SKM-1 treated with dmso at 0.1 percent for 144 hours (cell line): Measurements from ENCODE around the gene QKI.

Source experiments
- DNase-seq: peaks from one replicate; lab custom pipeline; 2025; ENCODE audit not compliant: unreplicated experiment; lab: John Stamatoyannopoulos, UW

Gene QKI

DNA sequence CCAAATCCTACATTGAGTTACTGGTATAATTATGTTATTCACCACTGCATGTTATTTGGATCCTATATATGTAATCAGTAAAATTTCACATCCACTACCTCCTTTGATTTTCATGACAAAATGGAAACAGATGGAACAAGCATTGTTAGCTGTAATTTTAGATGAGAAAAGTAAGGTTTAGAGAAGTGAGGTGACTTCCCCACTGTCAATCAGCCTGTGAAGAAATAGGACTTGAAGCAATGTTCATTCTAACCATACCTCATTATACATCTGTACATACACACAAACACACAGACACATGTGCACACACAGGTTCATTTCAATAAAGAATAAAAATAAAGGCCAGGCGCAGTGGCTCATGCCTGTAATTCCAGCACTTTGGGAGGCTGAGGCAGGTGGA lies 23.7 kb upstream of the QKI start:
- peak; percentile 31 for DNase-seq

DNA sequence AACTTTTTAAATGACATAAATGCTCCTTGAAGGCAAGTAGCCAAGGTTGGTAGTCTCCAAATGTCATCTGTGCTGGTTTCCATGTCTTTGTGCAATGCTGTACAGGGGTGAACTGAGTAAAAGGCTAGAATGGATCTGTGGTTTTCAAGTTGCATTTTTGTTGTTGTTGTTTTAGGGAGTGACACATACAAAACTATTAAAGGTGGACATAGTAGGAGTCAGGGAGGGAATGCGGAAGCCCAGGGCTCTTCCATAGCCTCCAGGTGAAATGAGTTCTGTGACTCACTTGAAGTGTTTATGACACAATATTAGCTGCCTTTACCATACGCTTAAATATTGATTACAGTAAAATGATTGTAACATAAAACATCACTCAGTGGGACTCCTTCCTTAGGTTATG lies 22.5 kb upstream of the QKI start:
- DNase-seq: no peak

DNA sequence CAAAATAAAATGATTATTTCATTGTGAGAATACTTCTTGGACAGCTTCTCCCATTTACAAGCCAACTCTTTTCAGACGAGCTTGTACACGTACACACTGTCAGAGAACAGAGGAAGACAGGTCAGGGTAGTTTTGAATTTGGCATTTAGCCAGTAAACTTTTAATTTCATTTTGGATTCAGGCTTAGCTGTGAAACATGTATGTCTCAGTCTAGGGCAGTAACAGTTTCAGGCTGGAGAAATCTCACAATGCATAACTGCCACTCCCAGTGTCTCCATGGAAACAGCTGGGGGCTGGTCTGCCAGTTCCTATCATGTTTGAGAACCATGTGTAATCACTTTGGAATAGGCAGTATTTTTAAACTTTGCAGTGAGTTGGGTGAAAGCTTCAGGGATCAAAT lies 22.0 kb upstream of the QKI start:
- DNase-seq: no peak

DNA sequence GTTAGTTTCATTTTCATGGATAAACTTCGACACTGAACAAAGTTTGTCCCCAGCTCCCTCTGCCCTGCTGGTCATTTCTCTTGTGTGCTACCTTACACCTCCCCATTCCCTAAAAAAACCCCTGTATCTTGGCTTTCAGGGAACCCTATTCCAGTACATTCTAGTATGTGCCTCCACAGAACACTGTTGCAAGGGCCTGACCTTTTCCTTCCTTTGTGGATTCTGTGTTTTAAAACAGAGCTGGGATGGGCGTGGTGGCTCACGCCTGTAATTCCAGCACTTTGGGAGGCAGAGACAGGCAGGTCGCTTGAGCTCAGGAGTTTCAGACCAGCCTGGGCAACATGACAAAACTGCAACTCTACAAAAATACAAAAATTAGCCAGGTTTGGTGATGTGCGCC lies 20.6 kb upstream of the QKI start:
- DNase-seq: no peak

DNA sequence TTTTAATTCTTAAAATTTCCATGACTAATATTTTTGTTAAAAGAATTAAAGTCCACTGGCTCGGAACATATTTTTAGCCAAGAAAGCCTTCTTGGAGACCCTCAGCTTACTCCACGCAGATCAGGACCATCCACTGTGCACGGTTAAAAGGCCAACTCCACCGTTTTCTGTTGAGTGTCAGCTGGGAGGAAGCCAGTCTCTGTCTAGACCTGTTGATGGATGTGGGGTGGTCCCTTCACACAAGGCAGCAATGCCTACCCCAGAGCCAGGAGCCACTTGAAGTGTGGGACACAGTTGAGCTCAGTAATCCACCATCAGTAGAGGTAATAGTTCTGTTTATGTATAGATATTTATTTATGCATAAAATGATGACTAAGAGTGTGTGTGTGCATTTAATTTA lies 19.9 kb upstream of the QKI start:
- DNase-seq: no peak

DNA sequence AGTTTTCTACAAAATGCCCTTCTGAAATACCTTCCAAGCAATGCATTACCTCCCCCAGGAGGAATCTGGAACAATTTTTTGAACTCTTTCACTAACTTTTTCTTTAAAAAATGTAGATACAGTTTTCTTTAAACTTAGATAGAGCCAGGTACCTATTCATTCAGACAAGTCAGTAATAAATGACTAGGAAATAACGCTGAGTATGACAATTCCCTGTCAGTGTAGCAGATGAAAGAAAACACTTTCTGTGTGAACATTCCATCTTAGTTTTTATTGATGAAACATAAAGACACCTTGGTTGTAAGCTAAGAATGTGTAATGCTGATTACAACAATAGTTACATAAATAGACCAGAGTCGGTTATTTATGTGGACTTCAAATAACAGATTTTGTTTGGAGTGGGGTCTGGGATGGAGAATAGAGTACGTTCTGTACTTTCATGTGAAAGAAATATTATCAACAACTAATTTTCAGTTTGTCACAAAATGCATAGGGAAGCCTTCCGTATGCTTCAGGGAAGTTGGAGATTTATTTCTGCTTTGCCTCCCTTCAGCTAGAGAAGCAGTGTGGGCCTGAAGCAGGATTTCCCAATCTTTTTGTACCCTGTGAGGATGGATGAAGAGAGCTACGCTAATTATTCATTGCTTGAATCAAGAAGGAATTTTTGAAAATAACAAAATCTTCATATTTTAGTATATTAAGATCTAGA lies 19.2 kb upstream of the QKI start:
- no peak for DNase-seq

DNA sequence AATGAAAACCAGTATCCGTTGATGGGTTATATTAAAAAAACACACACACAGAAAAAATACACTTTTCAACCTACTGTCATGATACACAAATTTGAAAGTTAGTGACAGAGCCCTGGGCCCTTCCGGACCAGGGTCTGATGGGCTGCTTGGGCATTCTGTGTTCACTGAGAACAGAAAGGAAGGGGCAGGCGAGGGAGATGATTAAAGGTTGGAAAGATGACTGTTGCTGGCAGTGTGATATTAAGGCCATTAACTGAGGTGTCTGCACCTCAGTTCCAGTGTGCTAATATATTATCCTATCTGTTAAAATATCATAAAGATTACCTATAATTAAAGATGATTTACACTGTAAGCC lies 18.7 kb upstream of the QKI start:
- DNase-seq: no peak

DNA sequence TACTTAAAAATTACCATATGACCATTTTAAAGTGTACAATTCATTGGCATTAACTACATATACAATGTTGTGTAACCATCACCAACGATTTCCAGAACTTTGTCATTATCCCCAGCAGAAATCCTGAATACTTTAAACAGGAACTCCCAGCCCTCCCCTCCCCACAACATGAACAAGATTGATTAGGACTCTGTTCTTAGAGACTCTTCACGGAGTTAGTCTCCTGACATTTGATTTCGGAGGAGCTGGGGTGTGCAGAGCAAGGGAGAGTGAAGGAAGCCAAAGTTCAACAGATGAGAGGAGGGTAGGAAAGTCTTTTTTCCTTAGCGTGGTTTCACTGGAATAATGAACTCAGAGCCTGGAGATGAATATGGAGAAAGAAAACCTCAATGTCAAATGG lies 17.2 kb upstream of the QKI start:
- DNase-seq: no peak

DNA sequence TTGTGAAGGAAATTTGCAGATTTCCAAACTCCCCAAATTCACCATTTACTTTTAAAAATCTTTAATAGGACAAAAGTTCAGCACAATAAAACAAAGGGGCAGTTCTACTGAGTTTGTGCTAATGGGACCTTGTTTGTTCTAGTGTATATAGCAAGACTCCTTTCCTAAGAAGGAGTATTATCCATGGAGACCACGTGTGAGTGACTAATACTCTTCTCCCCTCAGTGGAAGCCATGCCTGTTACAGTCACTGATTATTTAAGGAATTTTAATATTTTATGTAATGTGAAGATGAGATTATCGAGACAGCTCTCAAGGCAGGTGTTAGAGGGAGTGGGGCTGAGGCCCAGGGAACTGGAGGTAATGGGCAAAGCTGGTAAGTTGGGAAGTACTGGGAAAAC lies 16.4 kb upstream of the QKI start:
- DNase-seq: no peak

DNA sequence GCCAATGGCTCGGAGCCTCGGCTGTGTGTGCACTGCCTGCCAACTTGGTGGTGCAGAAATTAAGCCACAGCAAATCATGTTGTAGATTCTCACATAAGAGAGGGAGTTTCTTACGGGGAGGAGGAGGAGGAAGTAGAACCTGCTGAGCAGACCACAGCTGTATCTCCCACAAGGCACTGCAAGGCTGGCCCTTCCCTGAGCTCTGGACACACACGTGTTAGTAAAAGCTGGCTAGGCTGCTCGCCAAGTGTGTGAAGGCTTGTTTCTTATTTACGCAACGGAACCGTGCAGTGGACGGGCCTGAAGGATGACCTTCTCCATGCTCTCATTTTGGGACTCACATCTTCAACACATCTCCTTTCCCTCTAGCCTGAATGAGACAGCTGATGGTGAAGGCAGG lies 15.7 kb upstream of the QKI start:
- peak; percentile 78 for DNase-seq

DNA sequence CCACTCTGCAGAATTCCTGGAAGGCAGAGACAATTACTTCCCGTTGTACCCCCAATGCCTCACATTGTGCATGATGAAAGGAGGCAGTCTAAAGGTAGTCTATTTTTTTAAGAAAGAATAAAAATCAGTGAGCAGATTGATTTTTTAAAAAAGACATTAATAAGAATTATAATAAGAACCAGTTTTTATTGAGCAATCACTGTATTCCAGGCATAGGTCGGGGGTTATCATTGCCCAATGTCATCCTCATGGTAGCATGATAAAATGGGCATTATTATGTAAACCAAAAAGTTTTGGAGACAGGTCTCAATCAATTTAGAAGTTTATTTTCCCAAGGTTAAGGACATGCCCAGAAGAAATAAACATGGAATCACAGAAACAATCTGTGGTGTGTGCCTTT lies 14.0 kb upstream of the QKI start:
- DNase-seq: no peak

DNA sequence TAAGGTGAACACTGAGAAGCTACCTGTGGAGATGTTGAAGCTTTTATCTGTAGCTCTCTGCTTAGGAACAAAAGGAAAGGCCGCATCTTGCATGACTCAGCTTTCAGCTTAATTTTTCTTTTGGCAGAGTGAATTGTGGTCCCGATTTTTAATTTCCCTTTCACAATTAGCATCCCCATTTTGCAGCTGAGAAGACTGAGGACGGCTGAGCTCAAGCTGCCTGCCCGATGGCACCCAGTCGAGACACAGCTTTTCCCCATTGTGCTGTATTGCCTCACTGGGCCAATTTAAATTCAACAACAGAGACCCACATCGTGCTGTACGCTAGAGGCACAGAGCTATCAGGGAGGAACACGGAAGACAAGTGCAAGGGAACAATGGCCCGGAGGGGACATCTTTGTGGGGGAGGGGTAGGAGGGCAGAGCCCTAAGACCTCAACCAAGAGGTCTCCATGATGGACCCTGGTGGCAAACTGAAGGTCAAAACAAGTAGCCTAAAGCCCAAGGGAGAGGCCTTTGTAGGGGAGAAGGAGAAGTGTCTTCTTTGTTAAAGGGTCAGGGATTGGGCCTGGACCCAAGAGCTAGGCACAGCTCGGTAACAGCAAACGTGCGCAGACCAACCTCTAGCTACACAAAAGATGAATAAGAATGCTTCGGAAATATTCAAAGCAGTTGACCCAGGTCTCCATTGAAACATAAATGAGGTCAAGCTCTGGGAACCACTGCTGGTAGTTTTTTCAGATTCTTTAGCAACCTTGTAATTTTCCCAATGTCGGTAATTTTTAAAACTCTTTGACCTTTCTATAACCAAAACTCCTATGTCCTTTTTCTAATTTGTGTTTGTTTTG lies 13.3 kb upstream of the QKI start:
- DNase-seq: no peak

DNA sequence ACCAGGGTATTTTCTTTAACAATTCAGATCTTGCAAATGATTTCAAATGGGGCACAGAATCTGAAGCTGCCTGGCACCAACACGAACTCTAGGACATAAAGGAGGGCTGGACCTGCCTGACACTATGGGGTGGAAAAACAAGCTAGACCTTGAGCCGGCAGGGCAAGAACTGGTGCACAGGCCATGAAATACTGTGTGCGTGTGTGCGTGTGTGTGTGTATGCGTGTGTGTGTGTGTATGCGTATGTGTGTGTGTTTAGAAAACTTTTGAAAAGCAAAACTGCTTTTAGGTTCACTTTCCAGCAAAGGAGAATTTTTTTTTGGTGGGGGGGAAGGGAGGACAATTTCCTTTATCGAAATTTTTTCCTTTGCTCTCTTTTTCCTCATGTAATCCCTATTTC lies 11.9 kb upstream of the QKI start:
- DNase-seq: no peak

DNA sequence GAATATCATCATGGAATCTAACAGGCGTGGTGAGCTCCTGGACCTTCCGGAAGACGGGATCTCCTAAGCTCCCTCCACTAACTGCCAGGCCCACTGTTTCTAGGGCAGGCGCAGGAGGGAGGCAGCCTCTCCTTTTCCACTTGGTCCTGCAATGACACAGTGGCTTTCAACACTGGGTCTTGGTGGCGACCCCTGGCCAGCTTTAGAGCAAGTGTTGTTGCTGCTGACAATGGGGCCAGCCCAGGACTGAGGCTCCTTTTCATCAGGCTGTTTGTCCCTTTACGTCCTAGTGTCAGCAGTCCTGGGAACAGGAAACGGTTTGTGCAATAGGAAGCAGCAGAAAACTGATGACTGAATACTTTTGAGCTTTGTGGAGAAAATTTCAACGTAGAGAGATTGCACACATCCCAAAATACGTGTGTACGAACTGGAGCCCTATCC lies 9.7 kb upstream of the QKI start:
- DNase-seq: peak; percentile 73

DNA sequence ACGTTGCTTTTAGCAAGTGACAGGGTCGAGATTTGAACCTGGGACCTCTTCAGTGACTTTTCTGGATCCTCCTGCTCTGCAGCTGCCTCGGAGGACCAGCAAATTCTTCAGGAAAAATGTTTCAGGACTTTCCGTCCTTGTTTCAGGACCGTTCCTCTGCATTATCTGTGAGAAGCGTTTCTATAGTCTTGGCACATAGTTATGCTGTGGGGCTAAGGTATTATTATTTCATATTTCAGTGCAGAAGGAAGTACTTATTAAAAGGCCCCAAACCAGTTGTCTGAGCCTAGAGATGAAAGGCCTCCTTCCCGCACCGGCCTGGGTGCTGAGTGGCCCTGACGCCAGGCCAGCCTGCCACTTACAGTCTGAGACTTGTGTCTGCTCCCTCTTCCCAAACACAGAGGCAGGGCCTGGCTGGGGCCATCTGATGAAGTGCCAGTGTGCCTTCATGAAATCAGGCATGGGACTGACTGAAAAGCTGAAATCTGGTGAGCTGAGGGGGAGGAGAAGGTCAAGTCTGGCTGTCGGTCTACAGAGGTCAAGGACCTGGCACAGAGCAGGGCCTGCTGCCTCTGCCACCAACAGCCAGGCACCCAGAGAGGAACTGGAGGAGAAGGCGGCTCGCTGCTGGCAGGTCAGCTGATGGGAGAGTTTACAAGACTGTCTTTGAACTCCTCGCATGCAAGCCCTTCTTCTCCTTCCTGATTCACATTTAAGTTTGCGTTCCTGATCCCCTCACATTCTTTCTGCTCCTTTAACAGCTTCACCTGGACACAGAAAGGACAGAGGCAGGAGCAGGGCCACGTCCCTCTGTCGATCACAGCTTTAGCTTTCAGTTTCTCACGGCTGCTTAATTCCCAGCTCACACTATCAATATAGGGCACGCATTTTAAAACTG lies 8.9 kb upstream of the QKI start:
- DNase-seq: peak; percentile 73

DNA sequence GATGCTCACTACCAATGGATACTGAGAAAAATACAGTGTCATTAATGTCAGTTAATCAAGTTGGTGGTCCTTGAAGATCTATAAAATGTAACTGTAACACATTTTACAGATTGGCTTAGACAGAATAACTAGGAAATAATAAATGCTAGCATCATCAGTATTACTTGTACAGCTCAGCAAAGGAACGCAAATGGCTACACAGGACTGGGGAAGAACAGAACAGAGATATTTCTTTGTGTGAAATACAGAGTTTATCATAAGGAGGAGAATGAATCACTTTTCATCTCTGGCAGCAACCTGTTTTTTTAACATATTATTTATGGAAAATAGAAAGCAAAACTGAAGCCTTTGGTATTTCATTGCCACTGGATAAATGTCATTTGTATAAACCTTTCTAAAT lies 8.2 kb upstream of the QKI start:
- no peak for DNase-seq

DNA sequence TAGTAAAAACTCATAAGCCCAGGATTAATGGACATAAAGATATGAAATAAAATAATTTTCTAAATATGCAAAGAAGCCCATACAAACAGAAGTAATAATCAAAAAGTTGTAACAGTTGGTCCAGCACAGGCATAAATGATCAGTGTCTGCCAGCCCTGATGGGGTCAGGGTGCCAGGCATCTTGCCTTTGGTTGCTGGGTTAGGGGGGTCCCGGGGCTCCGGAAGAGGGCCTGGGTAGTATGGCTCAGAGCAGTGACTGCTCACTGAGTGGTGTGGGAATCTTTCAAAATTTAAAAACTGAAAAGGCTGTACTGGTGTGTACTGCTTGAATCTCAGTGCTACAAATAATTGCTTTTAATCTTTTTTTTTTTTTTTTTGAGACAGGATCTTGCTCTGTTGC lies 7.7 kb upstream of the QKI start:
- no peak for DNase-seq

DNA sequence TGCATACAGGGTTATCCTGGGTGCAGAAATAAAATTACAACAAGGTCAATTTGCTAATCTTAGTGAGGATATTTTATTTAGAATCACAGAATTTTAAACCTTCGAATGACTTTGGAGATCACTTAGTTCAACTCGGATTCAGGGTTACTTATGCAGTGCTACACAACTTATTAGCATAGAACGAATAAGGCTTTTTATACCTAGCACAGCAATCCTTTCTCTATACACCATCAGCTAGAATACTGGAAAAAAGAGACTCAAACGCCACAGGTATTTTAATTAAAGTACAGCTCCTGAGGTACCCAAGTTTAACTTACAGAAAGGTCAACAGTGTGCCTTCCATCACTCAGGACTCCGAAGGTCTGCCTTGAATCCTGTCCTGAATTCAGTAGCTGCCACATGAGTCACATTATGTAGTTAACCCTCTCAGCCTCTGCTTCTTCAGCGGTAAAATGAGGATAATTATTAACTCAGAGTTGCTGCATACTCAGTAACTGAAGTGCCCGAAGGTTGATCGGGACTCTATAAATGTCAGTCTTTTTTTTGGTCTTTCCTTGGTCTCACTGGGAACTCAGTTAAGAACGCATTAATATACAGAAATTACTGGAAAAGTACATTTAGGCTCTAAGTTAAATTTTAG lies 6.0 kb upstream of the QKI start:
- no peak for DNase-seq

DNA sequence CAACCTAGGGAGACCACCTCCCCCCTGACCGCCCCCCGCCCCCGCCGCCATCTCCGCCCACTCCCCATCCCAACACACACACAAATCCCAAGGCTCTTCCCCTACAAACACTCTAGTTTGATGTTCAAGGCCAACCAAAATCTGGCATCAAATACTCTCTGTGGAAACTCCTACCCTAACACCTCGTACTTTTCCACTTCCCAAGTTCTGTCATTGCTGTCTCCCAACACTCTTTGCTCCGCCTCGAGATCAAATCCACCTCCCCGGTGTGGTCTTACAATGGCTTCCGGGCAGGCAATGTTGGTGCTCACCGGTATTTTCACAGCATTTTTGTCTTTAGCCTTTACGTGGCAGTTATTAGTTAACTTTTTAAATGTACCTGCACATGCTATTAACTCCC lies 4.8 kb upstream of the QKI start:
- no peak for DNase-seq

DNA sequence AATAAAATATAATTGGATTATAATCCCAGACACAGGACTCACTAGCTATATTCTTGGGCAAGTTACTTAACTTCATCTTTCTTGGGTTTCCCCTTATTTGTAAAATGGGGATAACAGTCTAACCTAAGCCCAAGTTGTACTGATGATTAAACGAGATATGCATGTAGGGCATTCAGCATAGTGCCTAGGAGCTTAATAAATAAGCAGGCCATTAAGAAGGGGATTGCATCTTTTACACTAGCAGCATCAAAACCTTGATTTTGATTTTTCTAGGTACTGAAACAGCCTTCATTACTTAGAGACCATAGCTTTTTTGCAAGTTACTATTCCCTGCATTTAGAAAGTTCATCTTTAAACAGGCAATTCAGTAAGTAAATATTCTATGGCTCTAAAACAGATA lies 2.2 kb upstream of the QKI start:
- no peak for DNase-seq

DNA sequence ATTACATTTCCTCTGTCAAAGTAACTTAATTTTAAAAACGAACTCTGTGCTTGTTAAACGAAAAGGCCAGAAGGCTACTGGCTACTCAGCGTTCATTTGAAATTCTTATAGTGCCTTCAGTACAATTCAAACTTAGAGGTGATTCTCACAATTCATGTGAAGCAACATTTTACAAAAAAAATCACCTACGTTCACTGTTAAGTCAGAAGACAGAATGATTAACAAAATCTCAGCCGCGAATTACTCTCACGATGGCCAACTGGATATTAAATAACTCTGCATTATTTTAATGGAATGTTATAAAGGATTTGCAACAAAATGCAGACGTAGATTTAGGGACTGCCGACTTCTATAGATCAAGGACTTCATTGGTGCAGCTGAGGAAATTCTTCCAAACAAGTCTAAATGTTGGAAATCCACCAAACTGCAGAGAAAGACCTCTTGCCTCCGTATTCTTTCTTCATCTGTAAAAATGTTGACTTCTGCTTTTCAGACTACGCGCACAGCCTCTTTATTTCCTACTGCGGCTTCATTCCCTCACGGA lies 1.6 kb upstream of the QKI start:
- DNase-seq: peak; percentile 88
